ENCODE data around the gene DFFB.

DFFB gene

DNA sequence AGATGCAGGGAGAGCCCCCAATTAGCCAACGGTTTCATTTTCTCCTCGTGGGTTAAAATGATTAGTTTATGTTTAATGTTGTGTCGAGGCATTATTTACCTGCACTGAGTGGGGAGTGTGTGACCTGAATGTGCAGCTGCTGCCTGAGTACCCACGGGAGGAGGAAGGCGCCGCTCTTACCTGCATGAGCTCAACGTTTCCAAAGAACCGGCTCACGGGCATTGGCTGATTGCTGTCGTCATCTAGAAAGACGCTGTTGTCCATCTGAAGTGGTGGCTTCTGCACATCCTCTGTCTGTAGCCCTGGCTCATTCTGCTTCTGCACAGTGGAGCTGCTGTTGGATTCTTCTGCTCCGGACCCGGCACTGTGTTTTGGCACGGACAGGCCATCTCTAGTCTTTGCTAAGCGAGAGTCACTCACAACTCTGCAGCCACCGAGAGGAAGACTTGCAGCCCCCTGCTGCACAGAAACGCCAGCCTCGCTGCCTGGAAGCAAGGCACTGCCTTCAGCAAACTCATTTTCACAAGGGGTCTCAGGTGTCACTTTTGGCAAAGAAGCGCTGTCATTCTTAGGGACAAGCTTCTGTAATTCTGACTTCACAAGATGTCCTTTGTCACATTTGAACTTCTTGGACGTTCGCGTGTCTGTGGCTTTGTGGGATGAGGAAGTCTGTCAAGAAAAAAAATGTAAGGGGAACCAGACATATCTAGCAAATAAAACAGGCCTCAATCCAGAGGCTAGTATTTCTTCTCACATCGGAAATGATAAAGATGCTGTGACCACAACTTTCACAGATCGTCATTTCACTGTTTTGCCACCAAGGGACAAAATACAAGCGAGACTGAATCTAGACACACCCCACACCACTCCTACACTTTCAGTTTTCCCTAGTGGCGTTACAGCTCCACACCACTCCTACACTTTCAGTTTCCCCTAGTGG, 33.4 kb downstream of the DFFB start:
- intact Hi-C loops (cut with DNase I), result no loop called here
- peak in 1 of 42 donors; percentile 11 for DNase-seq

DNA sequence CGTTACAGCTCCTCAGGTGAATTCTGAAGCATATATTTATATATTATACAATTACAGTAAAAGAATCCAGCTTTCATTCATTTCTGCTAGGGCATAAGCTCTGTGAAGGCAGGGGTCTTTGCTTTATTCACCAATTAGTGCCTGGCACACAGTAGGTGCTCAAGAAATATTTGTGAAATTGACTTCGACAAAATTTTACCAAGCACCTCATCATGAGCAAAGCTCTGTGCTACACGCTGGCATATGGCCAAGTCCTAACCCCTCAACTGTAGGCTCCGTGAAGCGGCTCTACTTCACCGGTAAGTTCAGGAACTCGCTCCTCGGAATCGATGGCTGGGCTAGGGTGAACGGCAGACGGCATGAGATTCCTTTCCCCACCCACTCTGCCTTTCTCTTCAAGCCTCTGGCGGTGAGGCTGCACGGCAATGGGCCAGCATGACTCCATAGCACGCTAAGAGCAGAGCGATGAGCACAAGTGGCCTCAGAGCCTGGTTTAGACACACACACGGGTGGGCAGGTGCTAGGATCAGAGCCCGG, 34.1 kb downstream of the DFFB start:
- DNase-seq, result no peak
- intact Hi-C loops (cut with DNase I), result no loop called here

DNA sequence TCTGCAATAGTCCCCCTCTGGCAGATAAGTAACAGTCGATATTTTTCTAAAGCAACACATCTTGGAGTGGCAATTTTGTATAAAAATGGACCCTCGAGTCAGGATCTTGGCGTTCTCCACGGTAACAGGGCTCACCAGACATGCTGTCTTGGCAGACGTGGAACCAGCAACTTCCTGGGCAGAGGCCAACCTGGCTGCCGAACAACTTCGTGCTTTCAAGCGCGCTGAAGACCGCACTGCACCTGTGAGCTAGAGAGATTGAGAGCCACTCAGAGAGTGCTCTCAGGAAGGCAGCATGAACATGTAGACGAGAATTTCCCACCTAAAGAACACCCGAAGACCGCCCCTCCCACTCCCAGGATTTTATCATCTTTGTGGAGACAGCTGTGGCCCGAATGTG, 35.5 kb downstream of the DFFB start:
- intact Hi-C loops (cut with DNase I), result no loop called here
- DNase-seq, result peak in 9 of 42 donors; percentile 7 to 55 (median 28)

DNA sequence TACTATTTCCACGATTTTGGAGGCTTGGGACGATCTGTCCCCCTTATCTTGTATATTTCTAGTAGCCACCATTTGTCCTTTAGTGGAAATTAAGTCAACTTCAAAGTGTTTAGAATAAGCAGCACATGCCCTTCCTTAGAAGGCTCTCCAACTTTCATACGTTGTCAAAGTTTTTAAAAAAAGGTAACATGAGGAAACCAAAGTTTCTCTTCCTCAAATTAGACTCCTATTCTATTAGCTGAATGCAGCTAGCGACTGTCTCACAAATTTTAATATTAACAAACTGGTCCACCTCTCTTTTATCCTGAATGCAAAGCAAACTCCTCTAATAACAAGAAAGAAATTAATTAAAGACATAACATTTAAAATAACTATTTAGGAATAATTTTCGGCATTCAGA, 35.9 kb downstream of the DFFB start:
- intact Hi-C loops (cut with DNase I), result no loop called here
- no peak for DNase-seq

DNA sequence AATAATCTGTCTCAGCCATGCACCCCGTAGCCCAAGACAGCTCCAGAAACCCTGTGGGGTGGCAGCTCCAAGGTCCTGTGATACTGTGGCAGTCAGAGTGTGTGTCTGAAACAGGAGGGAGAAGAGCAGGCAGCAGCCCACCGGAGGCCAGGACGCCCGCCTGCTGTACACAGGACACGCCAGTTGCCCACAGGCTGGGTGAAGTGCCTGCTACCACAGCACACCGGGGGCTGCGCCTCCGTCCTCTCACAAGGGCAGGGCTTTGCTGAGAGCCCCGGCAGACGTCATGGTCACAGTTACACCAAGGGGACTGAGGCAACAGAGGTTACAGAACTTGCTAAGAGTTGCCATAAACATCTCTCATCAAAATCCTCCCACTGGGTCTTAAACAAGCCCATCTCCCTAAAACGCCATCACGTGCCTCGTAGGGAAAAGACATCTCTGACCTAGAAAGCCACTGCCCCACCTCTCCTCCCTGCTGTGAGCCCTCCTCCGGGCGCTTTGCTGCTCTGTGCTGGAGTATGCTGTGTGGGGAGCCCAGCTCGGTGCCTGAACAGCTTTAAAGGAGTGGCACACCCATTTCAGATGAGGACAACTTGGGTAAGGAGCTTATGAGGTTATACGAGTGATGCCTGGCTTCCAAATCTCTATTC, 37.5 kb downstream of the DFFB start:
- intact Hi-C loops (cut with DNase I), result no loop called here
- no peak for DNase-seq

DNA sequence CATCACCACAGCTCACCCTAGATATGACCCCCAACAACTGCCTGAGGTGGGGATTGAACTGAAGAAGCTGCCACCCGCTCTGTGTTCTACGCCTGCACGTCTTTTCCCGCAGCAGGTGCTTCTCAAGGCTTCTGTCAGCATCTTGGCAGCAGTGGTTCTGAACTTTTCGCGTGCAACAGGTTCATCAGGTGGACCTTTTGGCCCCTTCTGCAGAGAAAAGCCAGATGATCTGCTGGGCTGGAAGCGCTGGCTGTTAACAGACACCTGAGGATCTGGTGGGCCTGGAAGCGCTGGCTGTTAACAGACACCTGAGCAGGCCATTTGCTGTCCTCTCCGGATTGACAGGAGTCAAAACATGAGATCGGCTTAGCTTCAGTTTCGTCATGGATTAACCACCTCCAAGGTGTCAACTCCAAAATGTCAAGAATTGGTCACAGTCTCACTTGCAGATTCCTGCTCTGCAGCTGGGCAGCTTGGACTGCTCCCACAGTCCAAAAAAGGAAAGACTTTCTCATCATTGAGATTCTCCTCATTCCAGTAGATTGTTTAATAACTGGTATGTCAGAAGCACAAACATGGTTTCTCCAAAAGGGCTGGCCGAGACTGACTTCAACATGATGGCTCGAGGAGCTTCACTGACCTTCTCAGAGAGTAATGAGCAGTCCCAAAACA, 38.1 kb downstream of the DFFB start:
- intact Hi-C loops (cut with DNase I), result no loop called here
- no peak for DNase-seq

DNA sequence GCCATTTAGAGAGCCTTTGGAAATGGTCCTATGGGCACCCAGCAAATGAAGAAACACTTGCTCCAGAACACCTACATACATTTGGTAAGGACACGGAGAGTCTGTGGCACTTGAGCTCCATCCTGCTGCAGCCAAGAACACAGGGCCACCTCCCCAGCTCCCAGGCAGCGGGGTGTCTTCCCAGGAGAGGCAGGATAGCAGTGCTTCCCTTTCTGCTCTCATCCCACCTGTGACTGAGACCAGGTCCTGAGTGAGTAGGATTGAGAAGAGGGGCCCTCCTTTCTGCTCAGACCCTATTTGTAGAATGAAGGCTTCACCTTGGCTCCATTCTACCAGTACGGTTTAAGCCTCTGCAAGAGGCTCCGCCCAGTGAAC, 38.7 kb downstream of the DFFB start:
- DNase-seq, result no peak
- intact Hi-C loops (cut with DNase I), result no loop called here

DNA sequence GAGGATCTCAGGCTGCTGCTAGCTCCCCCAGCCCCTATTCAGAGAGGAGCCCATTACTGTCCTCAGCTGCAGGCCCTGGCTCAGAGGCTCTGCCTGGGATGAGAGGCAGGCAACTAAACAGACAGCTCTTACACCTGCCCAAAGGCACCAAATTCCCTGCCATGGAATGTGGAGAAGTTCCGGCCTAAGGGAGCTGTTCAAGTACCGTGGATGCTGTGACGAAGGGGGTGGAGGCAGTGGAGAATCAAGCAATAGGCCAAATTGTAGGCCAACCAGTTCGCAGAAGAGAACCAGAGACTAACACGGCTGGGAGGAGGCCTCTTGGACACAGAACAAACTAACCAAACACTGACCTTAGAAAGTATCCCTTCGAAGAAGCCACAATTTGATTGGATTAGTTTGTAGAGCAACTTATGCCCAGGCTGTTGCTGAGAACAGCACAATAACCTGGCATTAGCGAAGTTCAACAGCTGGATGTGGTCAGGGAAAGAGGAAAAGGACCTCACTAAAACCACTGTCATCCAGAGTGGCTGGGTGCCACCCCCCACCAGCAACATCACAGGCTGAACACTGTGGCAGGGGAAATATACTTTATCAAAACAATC, 39.2 kb downstream of the DFFB start:
- intact Hi-C loops (cut with DNase I), result no loop called here
- no peak for DNase-seq

DNA sequence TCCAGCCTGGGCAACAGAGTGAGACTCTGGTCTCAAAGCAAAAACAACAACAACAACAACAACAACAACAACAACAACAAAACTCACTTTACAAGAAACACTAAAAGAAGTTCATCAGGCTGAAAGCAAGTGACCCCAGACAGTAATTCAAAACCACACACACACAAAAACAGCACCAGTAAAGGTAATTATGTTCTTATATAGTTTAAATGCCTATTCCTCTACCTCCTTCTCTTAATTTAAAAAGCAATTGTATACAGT, 41.1 kb downstream of the DFFB start:
- DNase-seq, result no peak
- intact Hi-C loops (cut with DNase I), result no loop called here

DNA sequence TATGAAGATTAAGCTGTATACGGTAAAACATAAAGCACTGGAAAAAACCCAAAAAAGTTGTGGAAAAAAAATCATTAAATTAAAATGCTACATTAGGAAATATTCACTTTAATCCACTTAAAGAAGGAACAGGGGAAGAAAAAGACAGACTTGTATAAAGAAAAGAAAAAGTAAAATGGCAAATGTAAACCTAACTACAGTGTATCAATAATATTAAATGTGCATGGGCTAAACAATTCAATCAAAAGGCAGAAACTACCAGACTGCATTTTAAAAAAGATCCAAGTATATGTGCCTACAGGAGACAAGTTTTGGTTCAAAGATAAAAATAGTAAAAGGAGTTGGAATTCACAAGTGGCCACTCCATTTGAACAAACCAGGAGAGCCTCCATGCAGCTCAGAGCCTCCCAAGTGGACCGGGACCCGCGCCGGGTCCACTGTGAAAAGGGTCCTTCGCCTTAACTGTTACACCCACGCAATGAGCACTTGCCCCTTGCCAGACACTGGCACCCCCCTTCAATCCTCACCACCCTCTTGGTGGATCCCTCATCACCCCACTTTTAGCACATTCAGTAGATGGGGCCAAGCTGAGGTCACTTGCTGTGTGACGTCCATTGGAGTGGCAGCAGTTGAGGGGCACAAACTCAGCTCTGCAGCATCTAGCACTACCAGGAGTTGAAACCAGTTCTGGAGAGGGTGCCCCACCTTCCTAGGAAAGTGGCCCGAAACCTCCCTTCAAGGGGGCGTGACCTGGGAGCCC, 41.9 kb downstream of the DFFB start:
- peak in 1 of 42 donors; percentile 4 for DNase-seq
- intact Hi-C loops (cut with DNase I), result no loop called here

DNA sequence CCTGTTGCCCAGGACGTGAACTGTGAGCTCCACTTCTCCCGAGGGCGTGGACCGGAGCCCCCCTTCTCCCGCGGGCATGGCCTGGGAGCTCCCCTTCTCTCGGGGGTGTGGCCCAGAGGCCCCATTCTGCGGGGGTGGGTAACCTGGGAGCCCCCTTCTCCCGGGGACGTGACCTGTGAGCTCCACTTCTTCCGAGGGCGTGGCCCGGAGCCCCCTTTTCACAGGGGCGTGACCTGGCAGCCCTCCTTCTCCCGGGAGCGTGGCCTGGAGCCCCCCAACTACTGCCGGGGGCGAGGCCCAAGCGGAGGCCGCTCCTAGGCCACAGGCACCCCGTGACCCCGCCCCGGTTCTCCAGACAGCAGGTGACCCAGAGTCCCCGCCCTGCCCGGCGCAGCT, 42.5 kb downstream of the DFFB start:
- DNase-seq, result peak in 1 of 42 donors; percentile 47
- intact Hi-C loops (cut with DNase I), result loop anchor here (5.0 kb wide), 2 partner anchors 42 to 758 kb away; partner anchors contain the start of genes CEP104 and DFFB

DNA sequence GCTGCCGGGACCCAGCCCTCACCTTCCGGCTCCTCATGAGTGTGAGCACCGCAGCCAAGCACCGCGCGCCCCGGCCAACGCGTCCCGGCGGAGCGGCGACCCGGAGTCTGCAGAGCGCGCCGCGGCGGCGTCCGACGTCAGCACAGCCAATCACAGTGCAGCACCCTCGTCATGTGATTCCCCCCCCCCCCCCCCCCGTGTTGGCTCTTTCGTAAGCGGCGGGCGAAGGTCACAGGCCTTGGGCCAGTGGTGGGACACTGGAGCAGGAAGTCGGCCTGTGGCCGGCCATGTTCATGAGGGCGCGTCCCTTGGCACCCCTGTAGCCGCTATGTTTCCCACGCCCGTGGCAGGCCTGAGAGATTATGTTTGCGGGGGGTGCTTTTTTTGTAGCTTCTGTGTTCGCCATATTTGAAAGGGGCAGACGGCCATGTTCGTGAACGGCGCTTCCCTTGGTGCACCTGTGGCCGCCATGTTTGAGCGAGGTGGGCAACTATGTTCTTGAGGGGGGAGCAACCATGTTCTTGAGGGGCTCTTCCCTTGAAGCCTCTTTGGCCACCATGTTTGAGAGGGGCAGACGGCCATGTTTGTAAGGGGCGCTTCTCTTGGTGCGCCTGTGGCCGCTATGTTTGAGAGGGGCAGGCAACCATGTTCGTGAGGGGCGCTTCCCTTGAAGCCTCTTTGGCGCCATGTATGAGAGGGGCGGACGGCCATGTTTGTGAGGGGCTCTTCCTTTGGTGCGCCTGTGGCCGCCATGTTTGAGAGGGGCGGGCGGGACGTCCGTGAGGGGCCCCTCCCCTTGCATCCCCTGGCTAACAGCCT, 43.1 kb downstream of the DFFB start, which contains the start of gene C1orf174:
Gene C1orf174 (minus strand): TSS at position 123 of the 819 bp plus-strand sequence. CDS start 86 bp downstream, at position 37.
- peak; percentile 87 to 99 (median 96) for DNase-seq
- intact Hi-C loops (cut with DNase I), result loop anchor here (5.0 kb wide), 2 partner anchors 43 to 757 kb away; partner anchors contain the start of genes CEP104 and DFFB

DNA sequence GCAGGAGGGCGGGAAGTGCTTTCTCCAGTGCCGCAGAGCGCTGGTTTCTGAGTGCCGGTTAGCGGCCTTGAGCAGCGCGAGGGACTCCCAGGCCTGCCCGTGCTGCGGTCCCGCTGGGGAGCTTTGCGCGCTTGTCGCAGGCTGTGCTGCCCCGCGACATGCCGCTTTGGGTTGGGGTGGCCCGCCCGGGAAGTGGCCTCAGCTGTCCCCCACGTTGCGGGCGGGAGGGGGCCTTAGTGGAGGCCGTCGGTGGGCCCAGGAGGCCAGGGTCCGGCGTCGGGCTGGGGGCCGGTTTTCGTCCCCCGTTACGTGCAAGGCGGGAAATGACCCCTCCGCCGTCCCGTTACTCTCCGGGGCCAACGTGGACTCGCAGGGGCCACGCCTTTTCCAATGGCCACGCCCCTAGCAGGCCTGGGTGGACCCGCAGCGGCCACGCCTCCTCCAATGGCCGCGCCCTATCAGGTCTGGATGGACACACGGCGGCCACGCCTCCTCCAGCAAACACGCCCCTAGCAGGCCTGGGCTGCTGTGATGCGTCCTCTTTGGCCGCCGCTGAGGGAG, 43.8 kb downstream of the DFFB start:
- intact Hi-C loops (cut with DNase I), result loop anchor here (5.0 kb wide), 2 partner anchors 44 to 756 kb away; partner anchors contain the start of genes CEP104 and DFFB
- peak; percentile 89 to 98 (median 96) for DNase-seq

DNA sequence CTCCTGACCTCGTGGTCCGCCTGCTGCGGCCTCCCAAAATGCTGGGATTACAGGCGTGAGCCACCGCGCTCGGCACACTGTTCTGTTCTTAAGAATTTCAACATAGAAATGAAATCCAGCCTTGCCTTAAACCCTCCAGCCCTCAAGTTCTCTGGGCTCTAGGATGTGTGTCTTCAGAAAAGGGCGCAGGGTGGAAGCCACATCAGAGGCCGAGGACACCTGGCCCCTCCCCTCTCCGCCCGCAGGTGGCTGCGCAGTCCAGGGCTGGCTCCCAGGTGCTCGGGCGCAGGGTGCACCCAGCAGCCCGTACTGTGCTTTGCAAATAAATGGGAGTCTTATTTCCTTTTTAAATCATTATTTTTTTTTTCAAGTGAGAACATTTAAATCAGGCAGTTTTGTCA, 44.8 kb downstream of the DFFB start:
- intact Hi-C loops (cut with DNase I), result loop anchor here (5.0 kb wide), 2 partner anchors 45 to 755 kb away; partner anchors contain the start of genes CEP104 and DFFB
- DNase-seq, result peak in 2 of 42 donors; percentile 4 to 5

DNA sequence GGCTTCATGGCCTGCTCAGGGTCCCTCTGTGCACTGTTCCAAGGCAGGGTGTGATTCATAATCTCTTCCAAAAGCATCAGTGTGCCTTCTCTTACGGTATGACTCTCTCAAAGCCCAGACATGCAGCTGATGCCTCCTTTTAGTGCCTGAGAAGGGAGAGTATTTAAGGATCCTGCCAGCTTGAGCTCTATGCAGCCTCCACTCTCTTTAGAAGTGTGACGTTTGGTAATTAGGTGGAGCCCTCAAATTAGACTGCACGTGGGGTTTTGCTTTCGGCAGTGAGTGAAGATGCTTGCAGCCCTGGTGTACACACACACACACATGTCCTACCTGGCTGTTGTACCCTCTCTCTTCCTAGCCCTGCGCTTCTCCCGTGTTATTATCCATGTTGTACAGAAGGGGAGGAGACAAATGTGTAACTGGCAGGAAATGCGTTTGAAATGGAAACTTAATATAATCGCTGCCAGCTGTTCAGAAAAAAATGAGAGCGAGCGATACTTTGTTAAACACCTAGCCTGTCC, 45.4 kb downstream of the DFFB start:
- intact Hi-C loops (cut with DNase I), result loop anchor here (5.0 kb wide), 2 partner anchors 45 to 755 kb away; partner anchors contain the start of genes CEP104 and DFFB
- peak in 9 of 42 donors; percentile 5 to 65 (median 35) for DNase-seq

DNA sequence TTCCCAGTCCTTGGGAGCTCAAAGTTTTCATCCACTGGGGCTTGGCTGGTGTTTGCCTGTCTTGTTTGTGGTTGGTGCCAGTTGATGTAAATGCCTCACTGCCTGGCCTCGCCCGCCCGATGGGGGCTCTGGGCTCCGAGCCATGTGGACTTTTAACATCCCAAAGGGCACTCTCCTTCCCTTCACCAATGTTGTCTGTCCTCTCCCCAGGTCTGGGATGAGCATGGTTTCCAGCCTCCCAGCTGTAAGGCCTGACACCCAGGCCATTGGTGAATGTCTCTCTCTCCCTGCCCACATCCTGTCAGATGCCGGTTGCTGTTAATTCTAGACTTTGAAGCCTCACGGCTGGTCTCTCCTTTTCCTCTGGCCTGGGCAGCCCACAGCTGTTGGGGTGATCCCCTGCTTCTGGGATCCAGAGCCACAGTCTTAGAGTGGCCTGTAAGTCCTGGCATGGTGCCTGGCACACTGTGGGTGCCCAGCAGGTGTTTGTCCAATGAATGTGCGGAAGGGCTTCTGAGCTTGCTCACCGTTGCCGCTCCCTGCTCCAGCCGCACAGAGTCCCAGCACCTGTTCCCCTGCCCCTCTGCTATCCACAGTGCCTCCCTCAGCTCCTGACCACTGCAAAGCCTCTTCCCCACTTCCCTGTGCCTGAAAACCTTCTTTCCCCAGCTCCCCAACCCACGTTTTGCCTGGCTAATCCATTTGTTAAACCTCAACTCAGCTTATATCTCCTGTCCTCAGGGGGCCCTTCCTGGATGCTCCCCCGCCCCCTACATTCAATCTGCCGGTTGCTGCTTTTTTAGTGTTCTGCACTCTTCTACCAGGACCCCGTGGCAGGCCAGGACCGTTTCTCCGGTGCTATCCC, 46.1 kb downstream of the DFFB start:
- intact Hi-C loops (cut with DNase I), result loop anchor here (5.0 kb wide), 2 partner anchors 46 to 754 kb away; partner anchors contain the start of genes CEP104 and DFFB
- DNase-seq, result peak in 1 of 42 donors; percentile 3
